HCT116 (cell line): Measurements from ENCODE around the gene PON3. TPM values are rescaled to one million over a fixed set of nuclear protein-coding genes. Genes with fewer than 3 reads are reported as not detected.

Experiments used
- ATAC-seq: fragments of 200-7000 bp; cut with Tn5 transposase; 2 replicates; pipeline ENCODE4 v1.9.1; 2020; ENCODE audit warnings: mild to moderate bottlenecking, moderate library complexity
- BruUV-seq: library from RNA; stranded (reverse); fragments of 400-500 nt; replicated peaks from 2 replicates; lab custom pipeline; 2021; lab: Mats Ljungman, UMichigan
- CTCF ChIA-PET: fragments of 300-600 bp; sonication (Branson Sonifier 250); formaldehyde crosslinking; loops from one replicate; lab custom pipeline; 2021; ENCODE audit warnings: antibody characterized with exemption; lab: Charles Lee
- POLR2A ChIA-PET: fragments of 300-600, 350-600 bp; sonication (Branson Sonifier 250); formaldehyde crosslinking; loops from one replicate; lab custom pipeline; 2021; ENCODE audit warnings: antibody characterized with exemption; lab: Charles Lee
- RAD21 ChIA-PET, 2 experiments: fragments of 300-600 bp; sonication (Branson Sonifier 250); formaldehyde crosslinking; loops; one replicate each; lab custom pipeline; 2023; ENCODE audit warnings: low total read pairs in 2 of 2; ENCODE audit not compliant: uncharacterized antibody in 2 of 2, unreplicated experiment in 2 of 2, low non-redundant PET in 1 of 2; lab: Charles Lee
- DNase-seq: peaks from one replicate; pipeline ENCODE4 v3.0.0-alpha.2; 2010; ENCODE audit warnings: low read depth, low spot score
- H2AFZ ChIP-seq: fragments of 200-600 bp; shearing (Covaris generic), sonication (generic); 2 replicates; pipeline ENCODE4 v1.6.1; 2017; ENCODE audit warnings: low read depth, mixed run types, mixed read lengths, antibody characterized with exemption, low read length; ENCODE audit not compliant: poor library complexity, severe bottlenecking
- H3K27ac ChIP-seq: 2 replicates; pipeline ENCODE4 v1.5.1; 2012; ENCODE audit warnings: low read depth, low read length
- H3K27me3 ChIP-seq: fragments of 200-600 bp; sonication (generic); 2 replicates; pipeline ENCODE4 v1.6.1; 2016; ENCODE audit warnings: mixed run types, low read length, mixed read lengths; ENCODE audit not compliant: insufficient read depth
- H3K36me3 ChIP-seq, 2 experiments: fragments of 200-500 bp in 1 of 2; fragments of 200-600 bp in 1 of 2; sonication (Bioruptor generic) in 1 of 2; sonication (generic) in 1 of 2; 2 replicates each; pipeline versions ENCODE4 v1.5.1 to v1.6.1; 2014 to 2016; ENCODE audit warnings: low read length in 2 of 2, inconsistent platforms in 1 of 2, mixed read lengths in 1 of 2, mixed run types in 1 of 2; ENCODE audit not compliant: insufficient read depth in 2 of 2, control insufficient read depth in 1 of 2
- H3K4me1 ChIP-seq, 2 experiments: fragments of 200-600 bp in 1 of 2; sonication (generic) in 1 of 2; 2 replicates each; pipeline versions ENCODE4 v1.5.1 to v1.6.1; 2012 to 2017; ENCODE audit warnings: low read length in 2 of 2, inconsistent platforms in 1 of 2, mild to moderate bottlenecking in 1 of 2, mixed read lengths in 1 of 2, mixed run types in 1 of 2, moderate library complexity in 1 of 2; ENCODE audit not compliant: insufficient read depth in 2 of 2, control insufficient read depth in 1 of 2
- H3K4me2 ChIP-seq: fragments of 200-600 bp; sonication (generic); 2 replicates; pipeline ENCODE4 v1.6.1; 2017; ENCODE audit warnings: mixed run types, low read length, mixed read lengths
- H3K4me3 ChIP-seq, 2 experiments: fragments of 200-600 bp in 1 of 2; sonication (generic) in 1 of 2; replicated peaks in 1 of 2; 2 replicates each; pipeline ENCODE4 v1.5.1; 2011 to 2016; ENCODE audit warnings: low read length in 2 of 2, control low read depth in 1 of 2, low read depth in 1 of 2, mild to moderate bottlenecking in 1 of 2, mixed read lengths in 1 of 2, mixed run types in 1 of 2
- H3K79me2 ChIP-seq: fragments of 200-600 bp; sonication (generic); 2 replicates; pipeline ENCODE4 v1.6.1; 2017; ENCODE audit warnings: mild to moderate bottlenecking, mixed run types, low read length, moderate library complexity, mixed read lengths; ENCODE audit not compliant: insufficient read depth
- H3K9ac ChIP-seq: fragments of 200-600 bp; sonication (generic); 2 replicates; pipeline ENCODE4 v1.6.1; 2016; ENCODE audit warnings: low read length, mixed read lengths
- H3K9me2 ChIP-seq: fragments of 200-600 bp; sonication (generic), shearing (Covaris generic); 2 replicates; pipeline ENCODE4 v1.6.1; 2017; ENCODE audit warnings: mixed run types, mild to moderate bottlenecking, moderate library complexity; ENCODE audit not compliant: insufficient read depth
- H3K9me3 ChIP-seq, 2 experiments: fragments of 200-500 bp in 1 of 2; fragments of 200-600 bp in 1 of 2; sonication (Bioruptor generic) in 1 of 2; sonication (generic) in 1 of 2; 2 replicates each; pipeline ENCODE4 v1.6.1; 2014 to 2017; ENCODE audit warnings: low read length in 2 of 2, mixed read lengths in 2 of 2, inconsistent platforms in 1 of 2, low read depth in 1 of 2, mild to moderate bottlenecking in 1 of 2, mixed run types in 1 of 2, moderate library complexity in 1 of 2; ENCODE audit not compliant: control insufficient read depth in 1 of 2, insufficient read depth in 1 of 2
- H4K20me1 ChIP-seq: fragments of 200-600 bp; sonication (generic), shearing (Covaris generic); 2 replicates; pipeline ENCODE4 v1.6.1; 2017; ENCODE audit warnings: mixed run types, mild to moderate bottlenecking, moderate library complexity; ENCODE audit not compliant: insufficient read depth
- ATF3 ChIP-seq: IDR thresholded peaks from 2 replicates; pipeline ENCODE4 v1.6.1; 2012
- CBX3 ChIP-seq: IDR thresholded peaks from 2 replicates; pipeline ENCODE4 v1.6.1; 2012; ENCODE audit warnings: low read depth
- EZH2 ChIP-seq: fragments of 200-600 bp; sonication (generic); IDR thresholded peaks from 2 replicates; pipeline ENCODE4 v1.6.1; 2017; ENCODE audit warnings: antibody characterized with exemption, mixed run types
- FOSL1 ChIP-seq: IDR thresholded peaks from 2 replicates; pipeline ENCODE4 v1.6.1; 2012; ENCODE audit warnings: low read depth
- JUND ChIP-seq: IDR thresholded peaks from 2 replicates; pipeline ENCODE4 v1.6.1; 2012
- POLR2A ChIP-seq: IDR thresholded peaks from 2 replicates; pipeline ENCODE4 v1.7.0; 2011; ENCODE audit warnings: borderline replicate concordance; ENCODE audit not compliant: insufficient read depth, insufficient read length; ENCODE audit errors: extremely low read depth
- SP1 ChIP-seq: IDR thresholded peaks from 2 replicates; pipeline ENCODE4 v1.6.1; 2012; ENCODE audit warnings: low read depth
- TCF7L2 ChIP-seq: IDR thresholded peaks from 2 replicates; pipeline ENCODE4 v1.7.0; 2011; ENCODE audit warnings: borderline replicate concordance, inconsistent platforms; ENCODE audit not compliant: insufficient read depth, insufficient read length; ENCODE audit errors: extremely low read depth
- YY1 ChIP-seq: IDR thresholded peaks from 2 replicates; pipeline ENCODE4 v1.6.1; 2011; ENCODE audit warnings: low read length, low read depth, moderate library complexity, mild to moderate bottlenecking; ENCODE audit not compliant: insufficient replicate concordance; ENCODE audit errors: extremely low read depth
- ZNF274 ChIP-seq: fragments of 200-500 bp; sonication (Bioruptor generic); IDR thresholded peaks from 2 replicates; pipeline ENCODE4 v1.6.1; 2014; ENCODE audit warnings: mild to moderate bottlenecking, low read depth, low read length, inconsistent platforms
- intact Hi-C: fragments of 100-400 bp; cut with micrococcal nuclease; formaldehyde crosslinking; loops from 2 replicates; pipeline ENCODE4 v1.10.0; 2022
- total RNA-seq: library from RNA; stranded (reverse); gene quantifications from one replicate; pipeline ENCODE4 v1.2.1, GENCODE V29; 2021; ENCODE audit not compliant: unreplicated experiment
- TF ChIP-seq, protein P1 (sequence below), 3 experiments: fragments of 200-600 bp in 1 of 3; sonication (generic) in 1 of 3; IDR thresholded peaks in 2 of 3; conservative IDR thresholded peaks in 1 of 3; 2 replicates each; pipeline ENCODE4 v1.5.1; 2012 to 2017; ENCODE audit warnings: low read depth in 2 of 3, low read length in 2 of 3, antibody characterized with exemption in 1 of 3, borderline replicate concordance in 1 of 3, control low read depth in 1 of 3, mild to moderate bottlenecking in 1 of 3, mixed read lengths in 1 of 3, mixed run types in 1 of 3, moderate library complexity in 1 of 3; ENCODE audit not compliant: insufficient read depth in 1 of 3
- TF ChIP-seq, protein P2 (sequence below): IDR thresholded peaks from 2 replicates; pipeline ENCODE4 v1.6.1; 2011; ENCODE audit warnings: mild to moderate bottlenecking, low read length, moderate library complexity; ENCODE audit not compliant: insufficient replicate concordance; ENCODE audit errors: extremely low read depth

The PON3 gene
- total RNA-seq, 1 experiment from 2014 or later = 2.6 TPM

- intact Hi-C loops = no loop called here
- BruUV-seq = no TSS peak
- ChIA-PET CTCF (no interaction called here), POLR2A (no interaction called here), RAD21 (no interaction called here)
- DNase-seq (no peak), ATAC-seq (no peak)
- Histone ChIP-seq H3K4me2 (no peak overlapping the region), H2AFZ (no peak overlapping the region), H3K9me3 (no peaks in the 10 kb centered on the region), H3K79me2 (no peaks in the 10 kb centered on the region), H3K36me3 (no peaks in the 10 kb centered on the region), H3K9me2 (no peaks in the 10 kb centered on the region), H3K9ac (no peak overlapping the region), H3K27ac (no peak overlapping the region), H3K4me1 (no peaks in the 10 kb centered on the region), H3K4me3 (no peak overlapping the region)
- TF ChIP-seq JUND (no peak), CBX3 (no peak)
- TF ChIP-seq, protein P1, sequence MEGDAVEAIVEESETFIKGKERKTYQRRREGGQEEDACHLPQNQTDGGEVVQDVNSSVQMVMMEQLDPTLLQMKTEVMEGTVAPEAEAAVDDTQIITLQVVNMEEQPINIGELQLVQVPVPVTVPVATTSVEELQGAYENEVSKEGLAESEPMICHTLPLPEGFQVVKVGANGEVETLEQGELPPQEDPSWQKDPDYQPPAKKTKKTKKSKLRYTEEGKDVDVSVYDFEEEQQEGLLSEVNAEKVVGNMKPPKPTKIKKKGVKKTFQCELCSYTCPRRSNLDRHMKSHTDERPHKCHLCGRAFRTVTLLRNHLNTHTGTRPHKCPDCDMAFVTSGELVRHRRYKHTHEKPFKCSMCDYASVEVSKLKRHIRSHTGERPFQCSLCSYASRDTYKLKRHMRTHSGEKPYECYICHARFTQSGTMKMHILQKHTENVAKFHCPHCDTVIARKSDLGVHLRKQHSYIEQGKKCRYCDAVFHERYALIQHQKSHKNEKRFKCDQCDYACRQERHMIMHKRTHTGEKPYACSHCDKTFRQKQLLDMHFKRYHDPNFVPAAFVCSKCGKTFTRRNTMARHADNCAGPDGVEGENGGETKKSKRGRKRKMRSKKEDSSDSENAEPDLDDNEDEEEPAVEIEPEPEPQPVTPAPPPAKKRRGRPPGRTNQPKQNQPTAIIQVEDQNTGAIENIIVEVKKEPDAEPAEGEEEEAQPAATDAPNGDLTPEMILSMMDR (IDR thresholded peaks at IDR 0.05 in 2 of 3, conservative IDR thresholded peaks at IDR 0.05 in 1 of 3; ENCODE audit: borderline replicate concordance in 1 of 3, insufficient read depth in 1 of 3, low read depth in 2 of 3, low read length in 2 of 3) = no peak
- TF ChIP-seq, all 23 proteins: peak for 0
- H4K20me1 ChIP-seq = no peaks in the 10 kb centered on the region
- H3K27me3 ChIP-seq = no peaks in the 10 kb centered on the region
Observed at GRCh38 chr7:95334447-95334846, 61.7 kb downstream of the PON3 start.

DNA sequence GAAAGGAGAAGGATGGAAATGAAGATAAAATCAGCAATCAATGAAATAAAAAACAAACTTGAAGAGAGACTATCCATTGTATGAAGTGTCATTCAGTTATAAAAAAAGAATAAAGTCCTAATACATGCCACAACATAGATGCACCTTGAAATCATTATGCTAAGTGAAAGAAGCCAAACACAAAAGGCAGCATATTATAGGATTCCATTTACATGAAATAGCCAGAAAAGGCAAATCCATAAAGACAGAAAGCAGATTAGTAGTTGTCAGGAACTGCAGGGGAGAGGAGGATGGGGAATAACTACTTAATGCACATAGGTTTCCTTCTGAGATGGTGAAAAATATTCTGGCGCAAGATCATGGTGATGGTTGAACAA, 65.2 kb downstream of the PON3 start:
- Histone ChIP-seq H3K79me2 (no peaks in the 10 kb centered on the region), H3K9me2 (no peaks in the 10 kb centered on the region), H3K4me3 (no peak overlapping the region), H3K4me2 (no peak overlapping the region), H3K36me3 (no peaks in the 10 kb centered on the region), H3K27me3 (no peaks in the 10 kb centered on the region), H3K9ac (no peak overlapping the region), H3K27ac (no peak overlapping the region), H3K9me3 (no peaks in the 10 kb centered on the region), H2AFZ (no peak overlapping the region), H4K20me1 (no peaks in the 10 kb centered on the region), H3K4me1 (no peaks in the 10 kb centered on the region)
- TF ChIP-seq EZH2 = no peak
- no peak for TF ChIP-seq YY1
- TF ChIP-seq POLR2A = no peak
- TF ChIP-seq ATF3 = no peak
- no peak for TF ChIP-seq SP1
- TF ChIP-seq, protein P2, sequence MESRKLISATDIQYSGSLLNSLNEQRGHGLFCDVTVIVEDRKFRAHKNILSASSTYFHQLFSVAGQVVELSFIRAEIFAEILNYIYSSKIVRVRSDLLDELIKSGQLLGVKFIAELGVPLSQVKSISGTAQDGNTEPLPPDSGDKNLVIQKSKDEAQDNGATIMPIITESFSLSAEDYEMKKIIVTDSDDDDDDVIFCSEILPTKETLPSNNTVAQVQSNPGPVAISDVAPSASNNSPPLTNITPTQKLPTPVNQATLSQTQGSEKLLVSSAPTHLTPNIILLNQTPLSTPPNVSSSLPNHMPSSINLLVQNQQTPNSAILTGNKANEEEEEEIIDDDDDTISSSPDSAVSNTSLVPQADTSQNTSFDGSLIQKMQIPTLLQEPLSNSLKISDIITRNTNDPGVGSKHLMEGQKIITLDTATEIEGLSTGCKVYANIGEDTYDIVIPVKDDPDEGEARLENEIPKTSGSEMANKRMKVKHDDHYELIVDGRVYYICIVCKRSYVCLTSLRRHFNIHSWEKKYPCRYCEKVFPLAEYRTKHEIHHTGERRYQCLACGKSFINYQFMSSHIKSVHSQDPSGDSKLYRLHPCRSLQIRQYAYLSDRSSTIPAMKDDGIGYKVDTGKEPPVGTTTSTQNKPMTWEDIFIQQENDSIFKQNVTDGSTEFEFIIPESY = no peak
- TF ChIP-seq TCF7L2 = no peak
- no peak for TF ChIP-seq ZNF274
- TF ChIP-seq FOSL1 = no peak
- ATAC-seq (no peak), DNase-seq (no peak)
- BruUV-seq = no TSS peak
- ChIA-PET CTCF (no interaction called here), RAD21 (no interaction called here), POLR2A (interaction anchor here (0.6 kb wide), 1 partner anchor 56 kb away, joined by 3 read pairs; no protein-coding TSS in a partner anchor)
- intact Hi-C loops = no loop called here
